Gastroesophageal sphincter (tissue), 4 donors: ENCODE data around the gene SPATA9. TPM values are rescaled to one million over a fixed set of nuclear protein-coding genes. Genes with fewer than 3 reads are reported as not detected.

Experiments
- ATAC-seq: fragments of 150-250 bp; one replicate; pipeline ENCODE4 v1.9.1; 2016; ENCODE audit warnings: mild to moderate bottlenecking, moderate library complexity
- H3K27ac ChIP-seq, 4 donors: fragments of 200-600 bp; sonication (generic) in 3 of 4; 1 replicate in 3 of 4; 2 replicates in 1 of 4; pipeline ENCODE4 v1.5.1; 2016 to 2019
- H3K27me3 ChIP-seq: fragments of 200-600 bp; sonication (generic); one replicate; pipeline ENCODE4 v1.5.1; 2019
- H3K36me3 ChIP-seq, 2 donors: fragments of 200-600 bp; sonication (generic); one replicate each; pipeline ENCODE4 v1.5.1; 2019; ENCODE audit warnings: control low read depth in 1 of 2
- H3K4me1 ChIP-seq, 3 donors: fragments of 200-600 bp; sonication (generic); 1 replicate in 2 of 3; 2 replicates in 1 of 3; pipeline ENCODE4 v1.5.1; 2016 to 2019; ENCODE audit warnings: control low read depth in 2 of 3
- H3K4me3 ChIP-seq, 2 donors: fragments of 200-600 bp; sonication (generic); one replicate each; pipeline ENCODE4 v1.5.1; 2019; ENCODE audit warnings: mild to moderate bottlenecking in 1 of 2, moderate library complexity in 1 of 2
- H3K9me3 ChIP-seq, 3 donors: fragments of 200-600 bp; sonication (generic); one replicate each; pipeline ENCODE4 v1.5.1; 2017 to 2019; ENCODE audit warnings: control low read depth in 2 of 3
- CTCF ChIP-seq, 4 experiments: fragments of 200-600 bp in 2 of 4; fragments of 450-650 bp in 2 of 4; sonication (generic) in 1 of 4; IDR thresholded peaks; one replicate each; pipeline ENCODE4 v1.5.1; 2017 to 2019; ENCODE audit warnings: antibody characterized with exemption in 4 of 4, mild to moderate bottlenecking in 2 of 4, moderate library complexity in 2 of 4
- EP300 ChIP-seq: sonication (generic); formaldehyde crosslinking; IDR thresholded peaks from one replicate; pipeline ENCODE4 v1.6.1; 2017; ENCODE audit warnings: antibody characterized with exemption, mild to moderate bottlenecking
- POLR2A ChIP-seq, 2 donors: fragments of 450-650 bp; IDR thresholded peaks; one replicate each; pipeline ENCODE4 v1.6.1; 2017; ENCODE audit warnings: antibody characterized with exemption in 2 of 2, mild to moderate bottlenecking in 2 of 2, moderate library complexity in 1 of 2
- POLR2AphosphoS5 ChIP-seq: sonication (generic); formaldehyde crosslinking; IDR thresholded peaks from one replicate; pipeline ENCODE4 v1.6.1; 2017; ENCODE audit warnings: antibody characterized with exemption
- WGBS, 2 donors: methylation state at CpG; one replicate each; pipeline ENCODE4 v1.1.5; 2018; ENCODE audit warnings: low coverage in 1 of 2; 5-methylcytosine and 5-hydroxymethylcytosine counted together
- total RNA-seq, 4 donors: library from RNA; depleted of rRNA; stranded (reverse); fragments of >200 nt; gene quantifications; one replicate each; pipeline ENCODE4 v1.1.0, GENCODE V29; 2016

The SPATA9 gene
- total RNA-seq, 4 donors from 2014 or later, result 0.27 TPM; not detected in 3

- Histone ChIP-seq H3K4me3 (no peak overlapping the region), H3K9me3 (no peaks in the 10 kb centered on the region), H3K27ac (peak overlapping the region; percentile 6 to 61 (median 40)), H3K36me3 (no peaks in the 10 kb centered on the region), H3K4me1 (peaks cover 2 to 63% (median 7%) of the 10 kb centered on the region in 3 donors), H3K27me3 (no peaks in the 10 kb centered on the region)
- no peak for TF ChIP-seq POLR2A (IDR thresholded peaks at IDR 0.05)
- no peak for TF ChIP-seq EP300
- TF ChIP-seq CTCF (IDR thresholded peaks at IDR 0.05), result no peak
- TF ChIP-seq POLR2AphosphoS5, result no peak
- WGBS, 2 donors, result 33 to 53% methylated on average over 4 of the region's 4 CpGs
- ATAC-seq, result no peak
Observed at GRCh38 chr5:95725937-95726810, 43.4 kb upstream of the SPATA9 start.

- peaks cover 4 to 68% (median 7%) of the 10 kb centered on the region in 3 donors for H3K4me1 ChIP-seq
- no peaks in the 10 kb centered on the region for H3K27me3 ChIP-seq
- H3K4me3 ChIP-seq, result no peak overlapping the region
- H3K36me3 ChIP-seq, result no peaks in the 10 kb centered on the region
- no peak for ATAC-seq
- TF ChIP-seq EP300 (no peak), POLR2AphosphoS5 (no peak), CTCF (IDR thresholded peaks at IDR 0.05) (no peak), POLR2A (IDR thresholded peaks at IDR 0.05) (no peak)
- H3K9me3 ChIP-seq, result no peaks in the 10 kb centered on the region
- 64 to 75% methylated on average over 5 of the region's 5 CpGs for WGBS, 2 donors
- peak overlapping the region in 1 of 4 donors; percentile 56 for H3K27ac ChIP-seq
Observed at GRCh38 chr5:95725071-95725820, 42.5 kb upstream of the SPATA9 start.

GRCh38 chr5:95723632-95724369 is 41.0 kb upstream of the SPATA9 start:
- Histone ChIP-seq H3K4me1 (peaks cover 4 to 63% (median 7%) of the 10 kb centered on the region in 3 donors), H3K27me3 (no peaks in the 10 kb centered on the region), H3K27ac (no peak overlapping the region), H3K4me3 (no peak overlapping the region), H3K9me3 (no peaks in the 10 kb centered on the region), H3K36me3 (no peaks in the 10 kb centered on the region)
- TF ChIP-seq POLR2A (IDR thresholded peaks at IDR 0.05), result no peak
- no peak for TF ChIP-seq POLR2AphosphoS5
- TF ChIP-seq CTCF (IDR thresholded peaks at IDR 0.05), result no peak
- TF ChIP-seq EP300, result no peak
- peak; percentile 37 for ATAC-seq
- WGBS, 2 donors, result 68 to 69% methylated on average over 4 to 5 of the region's 5 CpGs

GRCh38 chr5:95721582-95722295 is 38.9 kb upstream of the SPATA9 start:
- no peak for ATAC-seq
- no peak for TF ChIP-seq EP300
- no peak for TF ChIP-seq POLR2AphosphoS5
- TF ChIP-seq CTCF (IDR thresholded peaks at IDR 0.05), result no peak
- no peak for TF ChIP-seq POLR2A (IDR thresholded peaks at IDR 0.05)
- H3K4me1 ChIP-seq, result peaks cover 2 to 43% (median 4%) of the 10 kb centered on the region in 3 donors
- H3K36me3 ChIP-seq, result no peaks in the 10 kb centered on the region
- WGBS, 2 donors, result 14 to 41% methylated on average over 1 of the region's 1 CpG
- no peak overlapping the region for H3K4me3 ChIP-seq
- H3K9me3 ChIP-seq, result no peaks in the 10 kb centered on the region
- H3K27me3 ChIP-seq, result no peaks in the 10 kb centered on the region
- H3K27ac ChIP-seq, result peak overlapping the region in 1 of 4 donors; percentile 58
